ENCODE measurements around the gene TNS1. TPM values are rescaled to one million over a fixed set of nuclear protein-coding genes. Genes with fewer than 3 reads are reported as not detected.
A peak's percentile ranks its signal among the peaks of the same experiment; 100 is the strongest.

TNS1 gene
- total RNA-seq, 1 experiment from 2014 or later, result 3.4 TPM

GRCh38 chr2:217905395-217905794, 97.4 kb downstream of the TNS1 start:
- no peaks in the 10 kb centered on the region for H3K27me3 ChIP-seq (ENCODE audit: insufficient read depth, low read length)
- H3K79me2 ChIP-seq (ENCODE audit: insufficient read depth, low read length), result no peaks in the 10 kb centered on the region
- H2BK15ac ChIP-seq (ENCODE audit: low read depth, low read length), result no peak overlapping the region
- no peak overlapping the region for H3K27ac ChIP-seq (ENCODE audit: insufficient read length, low read depth, low read length)
- H3K9ac ChIP-seq (ENCODE audit: extremely low read depth, insufficient read length, low read length), result no peak overlapping the region
- no peaks in the 10 kb centered on the region for H3K23me2 ChIP-seq (ENCODE audit: insufficient read length, low read depth, low read length, poor library complexity, severe bottlenecking)
- H3K18ac ChIP-seq (ENCODE audit: insufficient read length, low read depth, low read length), result no peak overlapping the region
- no peak overlapping the region for H3K23ac ChIP-seq (ENCODE audit: insufficient read length, low read depth, low read length)
- H4K20me1 ChIP-seq (ENCODE audit: control insufficient read depth, insufficient read depth, insufficient read length), result no peaks in the 10 kb centered on the region
- Mint-ChIP-seq H3K36me3 (ENCODE audit: insufficient read depth in 1 of 3, low read depth in 3 of 3) (no peaks in the 10 kb centered on the region; a peak in 1 of 7 replicates), H3K27ac (no peak overlapping the region), H3K9me3 (no peaks in the 10 kb centered on the region), H3K4me3 (no peak overlapping the region), H3K27me3 (ENCODE audit: low read depth) (peaks cover 2% of the 10 kb centered on the region; the same call in 1 of the 2 replicates), H3K4me1 (peaks cover 7 to 29% of the 10 kb centered on the region in 2 experiments; a peak in 3 of 4 replicates)
- no peak for DNase-seq
- WGBS (ENCODE audit: extremely low coverage, insufficient read length, low lambda C conversion rate), result no CpG with 5 or more reads among the region's 10 CpGs
- TF ChIP-seq, protein P1, sequence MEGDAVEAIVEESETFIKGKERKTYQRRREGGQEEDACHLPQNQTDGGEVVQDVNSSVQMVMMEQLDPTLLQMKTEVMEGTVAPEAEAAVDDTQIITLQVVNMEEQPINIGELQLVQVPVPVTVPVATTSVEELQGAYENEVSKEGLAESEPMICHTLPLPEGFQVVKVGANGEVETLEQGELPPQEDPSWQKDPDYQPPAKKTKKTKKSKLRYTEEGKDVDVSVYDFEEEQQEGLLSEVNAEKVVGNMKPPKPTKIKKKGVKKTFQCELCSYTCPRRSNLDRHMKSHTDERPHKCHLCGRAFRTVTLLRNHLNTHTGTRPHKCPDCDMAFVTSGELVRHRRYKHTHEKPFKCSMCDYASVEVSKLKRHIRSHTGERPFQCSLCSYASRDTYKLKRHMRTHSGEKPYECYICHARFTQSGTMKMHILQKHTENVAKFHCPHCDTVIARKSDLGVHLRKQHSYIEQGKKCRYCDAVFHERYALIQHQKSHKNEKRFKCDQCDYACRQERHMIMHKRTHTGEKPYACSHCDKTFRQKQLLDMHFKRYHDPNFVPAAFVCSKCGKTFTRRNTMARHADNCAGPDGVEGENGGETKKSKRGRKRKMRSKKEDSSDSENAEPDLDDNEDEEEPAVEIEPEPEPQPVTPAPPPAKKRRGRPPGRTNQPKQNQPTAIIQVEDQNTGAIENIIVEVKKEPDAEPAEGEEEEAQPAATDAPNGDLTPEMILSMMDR (conservative IDR thresholded peaks at IDR 0.05), result no peak
- no peak overlapping the region for H3K56ac ChIP-seq (ENCODE audit: insufficient read length, low read depth, low read length)
- no peak overlapping the region for H4K91ac ChIP-seq (ENCODE audit: insufficient read length, low read depth, low read length)
- H3K9me3 ChIP-seq (ENCODE audit: control insufficient read depth, low read depth, low read length), result no peaks in the 10 kb centered on the region
- no peak overlapping the region for H2AFZ ChIP-seq (ENCODE audit: low read length)
- H4K8ac ChIP-seq (replicated peaks; ENCODE audit: insufficient read length, low read depth, low read length), result no peak overlapping the region
- H3K4me2 ChIP-seq (ENCODE audit: insufficient read depth, insufficient read length, low read length), result no peak overlapping the region
- no peak overlapping the region for H2BK120ac ChIP-seq (ENCODE audit: low read depth, low read length, poor library complexity, severe bottlenecking)
- H2AK5ac ChIP-seq (ENCODE audit: insufficient read length, low read length), result no peak overlapping the region
- peak overlapping the region; percentile 31; the same call in 1 of the 2 replicates for H3K14ac ChIP-seq (ENCODE audit: insufficient read depth, low read length)
- no peak overlapping the region for H3K4ac ChIP-seq (ENCODE audit: low read depth, low read length)
- H2BK5ac ChIP-seq (ENCODE audit: insufficient read length, low read length), result no peak overlapping the region
- H3K4me1 ChIP-seq (ENCODE audit: insufficient read depth, low read length), result no peaks in the 10 kb centered on the region
- no peak overlapping the region for H4K5ac ChIP-seq (ENCODE audit: insufficient read length, low read depth, low read length)
- no peaks in the 10 kb centered on the region for H3K79me1 ChIP-seq (ENCODE audit: insufficient read depth, low read depth, low read length, poor library complexity, severe bottlenecking)
- H2BK20ac ChIP-seq (ENCODE audit: low read depth, low read length, poor library complexity, severe bottlenecking), result no peak overlapping the region
- H2BK12ac ChIP-seq (ENCODE audit: insufficient read length, low read depth, low read length), result no peak overlapping the region
- no peak overlapping the region for H3T11ph ChIP-seq (ENCODE audit: low read length)
